HCT116 (cell line): Measurements from ENCODE around the gene USP7. TPM values are rescaled to one million over a fixed set of nuclear protein-coding genes. Genes with fewer than 3 reads are reported as not detected.

ENCODE experiments used
- ATAC-seq: fragments of 200-7000 bp; cut with Tn5 transposase; 2 replicates; pipeline ENCODE4 v1.9.1; 2020; ENCODE audit warnings: mild to moderate bottlenecking, moderate library complexity
- BruUV-seq: library from RNA; stranded (reverse); fragments of 400-500 nt; replicated peaks from 2 replicates; lab custom pipeline; 2021; lab: Mats Ljungman, UMichigan
- CTCF ChIA-PET: fragments of 300-600 bp; sonication (Branson Sonifier 250); formaldehyde crosslinking; loops from one replicate; lab custom pipeline; 2021; ENCODE audit warnings: antibody characterized with exemption; lab: Charles Lee
- POLR2A ChIA-PET: fragments of 300-600, 350-600 bp; sonication (Branson Sonifier 250); formaldehyde crosslinking; loops from one replicate; lab custom pipeline; 2021; ENCODE audit warnings: antibody characterized with exemption; lab: Charles Lee
- RAD21 ChIA-PET, 2 experiments: fragments of 300-600 bp; sonication (Branson Sonifier 250); formaldehyde crosslinking; loops; one replicate each; lab custom pipeline; 2023; ENCODE audit warnings: low total read pairs in 2 of 2; ENCODE audit not compliant: uncharacterized antibody in 2 of 2, unreplicated experiment in 2 of 2, low non-redundant PET in 1 of 2; lab: Charles Lee
- DNase-seq: peaks from one replicate; pipeline ENCODE4 v3.0.0-alpha.2; 2010; ENCODE audit warnings: low read depth, low spot score
- H2AFZ ChIP-seq: fragments of 200-600 bp; shearing (Covaris generic), sonication (generic); 2 replicates; pipeline ENCODE4 v1.6.1; 2017; ENCODE audit warnings: low read depth, mixed run types, mixed read lengths, antibody characterized with exemption, low read length; ENCODE audit not compliant: poor library complexity, severe bottlenecking
- H3K27ac ChIP-seq: 2 replicates; pipeline ENCODE4 v1.5.1; 2012; ENCODE audit warnings: low read depth, low read length
- H3K27me3 ChIP-seq: fragments of 200-600 bp; sonication (generic); 2 replicates; pipeline ENCODE4 v1.6.1; 2016; ENCODE audit warnings: mixed run types, low read length, mixed read lengths; ENCODE audit not compliant: insufficient read depth
- H3K36me3 ChIP-seq, 2 experiments: fragments of 200-500 bp in 1 of 2; fragments of 200-600 bp in 1 of 2; sonication (Bioruptor generic) in 1 of 2; sonication (generic) in 1 of 2; 2 replicates each; pipeline versions ENCODE4 v1.5.1 to v1.6.1; 2014 to 2016; ENCODE audit warnings: low read length in 2 of 2, inconsistent platforms in 1 of 2, mixed read lengths in 1 of 2, mixed run types in 1 of 2; ENCODE audit not compliant: insufficient read depth in 2 of 2, control insufficient read depth in 1 of 2
- H3K4me1 ChIP-seq, 2 experiments: fragments of 200-600 bp in 1 of 2; sonication (generic) in 1 of 2; 2 replicates each; pipeline versions ENCODE4 v1.5.1 to v1.6.1; 2012 to 2017; ENCODE audit warnings: low read length in 2 of 2, inconsistent platforms in 1 of 2, mild to moderate bottlenecking in 1 of 2, mixed read lengths in 1 of 2, mixed run types in 1 of 2, moderate library complexity in 1 of 2; ENCODE audit not compliant: insufficient read depth in 2 of 2, control insufficient read depth in 1 of 2
- H3K4me2 ChIP-seq: fragments of 200-600 bp; sonication (generic); 2 replicates; pipeline ENCODE4 v1.6.1; 2017; ENCODE audit warnings: mixed run types, low read length, mixed read lengths
- H3K4me3 ChIP-seq, 2 experiments: fragments of 200-600 bp in 1 of 2; sonication (generic) in 1 of 2; replicated peaks in 1 of 2; 2 replicates each; pipeline ENCODE4 v1.5.1; 2011 to 2016; ENCODE audit warnings: low read length in 2 of 2, control low read depth in 1 of 2, low read depth in 1 of 2, mild to moderate bottlenecking in 1 of 2, mixed read lengths in 1 of 2, mixed run types in 1 of 2
- H3K79me2 ChIP-seq: fragments of 200-600 bp; sonication (generic); 2 replicates; pipeline ENCODE4 v1.6.1; 2017; ENCODE audit warnings: mild to moderate bottlenecking, mixed run types, low read length, moderate library complexity, mixed read lengths; ENCODE audit not compliant: insufficient read depth
- H3K9ac ChIP-seq: fragments of 200-600 bp; sonication (generic); 2 replicates; pipeline ENCODE4 v1.6.1; 2016; ENCODE audit warnings: low read length, mixed read lengths
- H3K9me2 ChIP-seq: fragments of 200-600 bp; sonication (generic), shearing (Covaris generic); 2 replicates; pipeline ENCODE4 v1.6.1; 2017; ENCODE audit warnings: mixed run types, mild to moderate bottlenecking, moderate library complexity; ENCODE audit not compliant: insufficient read depth
- H3K9me3 ChIP-seq, 2 experiments: fragments of 200-500 bp in 1 of 2; fragments of 200-600 bp in 1 of 2; sonication (Bioruptor generic) in 1 of 2; sonication (generic) in 1 of 2; 2 replicates each; pipeline ENCODE4 v1.6.1; 2014 to 2017; ENCODE audit warnings: low read length in 2 of 2, mixed read lengths in 2 of 2, inconsistent platforms in 1 of 2, low read depth in 1 of 2, mild to moderate bottlenecking in 1 of 2, mixed run types in 1 of 2, moderate library complexity in 1 of 2; ENCODE audit not compliant: control insufficient read depth in 1 of 2, insufficient read depth in 1 of 2
- H4K20me1 ChIP-seq: fragments of 200-600 bp; sonication (generic), shearing (Covaris generic); 2 replicates; pipeline ENCODE4 v1.6.1; 2017; ENCODE audit warnings: mixed run types, mild to moderate bottlenecking, moderate library complexity; ENCODE audit not compliant: insufficient read depth
- CBX3 ChIP-seq: IDR thresholded peaks from 2 replicates; pipeline ENCODE4 v1.6.1; 2012; ENCODE audit warnings: low read depth
- EGR1 ChIP-seq: IDR thresholded peaks from 2 replicates; pipeline ENCODE4 v1.6.1; 2012; ENCODE audit warnings: low read depth
- ELF1 ChIP-seq: IDR thresholded peaks from 2 replicates; pipeline ENCODE4 v1.6.1; 2012; ENCODE audit warnings: low read depth, borderline replicate concordance
- EZH2 ChIP-seq: fragments of 200-600 bp; sonication (generic); IDR thresholded peaks from 2 replicates; pipeline ENCODE4 v1.6.1; 2017; ENCODE audit warnings: antibody characterized with exemption, mixed run types
- EZH2phosphoT487 ChIP-seq: fragments of 200-600 bp; IDR thresholded peaks from 2 replicates; pipeline ENCODE4 v1.6.1; 2018; ENCODE audit warnings: antibody characterized with exemption, borderline replicate concordance
- FOSL1 ChIP-seq: IDR thresholded peaks from 2 replicates; pipeline ENCODE4 v1.6.1; 2012; ENCODE audit warnings: low read depth
- JUND ChIP-seq: IDR thresholded peaks from 2 replicates; pipeline ENCODE4 v1.6.1; 2012
- RAD21 ChIP-seq: IDR thresholded peaks from 2 replicates; pipeline ENCODE4 v1.6.1; 2012; ENCODE audit warnings: low read depth, mild to moderate bottlenecking
- SRF ChIP-seq: IDR thresholded peaks from 2 replicates; pipeline ENCODE4 v1.6.1; 2012; ENCODE audit warnings: low read depth
- ZFX ChIP-seq: fragments of 450-650 bp; IDR thresholded peaks from 2 replicates; pipeline ENCODE4 v1.6.1; 2017
- ZNF274 ChIP-seq: fragments of 200-500 bp; sonication (Bioruptor generic); IDR thresholded peaks from 2 replicates; pipeline ENCODE4 v1.6.1; 2014; ENCODE audit warnings: mild to moderate bottlenecking, low read depth, low read length, inconsistent platforms
- intact Hi-C: fragments of 100-400 bp; cut with micrococcal nuclease; formaldehyde crosslinking; loops from 2 replicates; pipeline ENCODE4 v1.10.0; 2022
- total RNA-seq: library from RNA; stranded (reverse); gene quantifications from one replicate; pipeline ENCODE4 v1.2.1, GENCODE V29; 2021; ENCODE audit not compliant: unreplicated experiment
- TF ChIP-seq, protein P1 (sequence below): IDR thresholded peaks from 2 replicates; pipeline ENCODE4 v1.6.1; 2012; ENCODE audit warnings: low read depth
- TF ChIP-seq, protein P2 (sequence below): IDR thresholded peaks from 2 replicates; pipeline ENCODE4 v1.6.1; 2012
- TF ChIP-seq, protein P3 (sequence below), 3 experiments: fragments of 200-600 bp in 1 of 3; sonication (generic) in 1 of 3; IDR thresholded peaks in 2 of 3; conservative IDR thresholded peaks in 1 of 3; 2 replicates each; pipeline ENCODE4 v1.5.1; 2012 to 2017; ENCODE audit warnings: low read depth in 2 of 3, low read length in 2 of 3, antibody characterized with exemption in 1 of 3, borderline replicate concordance in 1 of 3, control low read depth in 1 of 3, mild to moderate bottlenecking in 1 of 3, mixed read lengths in 1 of 3, mixed run types in 1 of 3, moderate library complexity in 1 of 3; ENCODE audit not compliant: insufficient read depth in 1 of 3

The USP7 gene
- total RNA-seq, 1 experiment from 2014 or later, result 154 TPM

DNA sequence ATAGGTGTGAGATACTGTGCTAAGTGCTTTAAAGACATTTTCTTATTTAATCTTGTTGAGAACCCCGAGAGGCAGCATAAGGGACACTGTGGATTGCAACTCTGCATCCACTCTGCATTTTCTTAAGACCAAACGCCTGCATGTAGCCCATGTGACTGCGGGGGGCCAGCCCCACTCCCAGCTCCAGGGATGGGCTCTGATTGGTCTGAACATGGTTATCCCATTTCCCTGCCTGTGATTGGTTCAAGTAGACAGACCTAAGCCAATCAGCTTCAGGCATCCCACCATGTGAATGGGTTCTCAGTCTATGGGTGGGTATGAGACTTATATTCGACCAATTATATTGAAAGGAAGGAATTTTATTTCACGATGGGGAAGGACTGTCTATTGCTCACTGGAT, 33.2 kb upstream of the USP7 start (continued):
- TF ChIP-seq, protein P1, sequence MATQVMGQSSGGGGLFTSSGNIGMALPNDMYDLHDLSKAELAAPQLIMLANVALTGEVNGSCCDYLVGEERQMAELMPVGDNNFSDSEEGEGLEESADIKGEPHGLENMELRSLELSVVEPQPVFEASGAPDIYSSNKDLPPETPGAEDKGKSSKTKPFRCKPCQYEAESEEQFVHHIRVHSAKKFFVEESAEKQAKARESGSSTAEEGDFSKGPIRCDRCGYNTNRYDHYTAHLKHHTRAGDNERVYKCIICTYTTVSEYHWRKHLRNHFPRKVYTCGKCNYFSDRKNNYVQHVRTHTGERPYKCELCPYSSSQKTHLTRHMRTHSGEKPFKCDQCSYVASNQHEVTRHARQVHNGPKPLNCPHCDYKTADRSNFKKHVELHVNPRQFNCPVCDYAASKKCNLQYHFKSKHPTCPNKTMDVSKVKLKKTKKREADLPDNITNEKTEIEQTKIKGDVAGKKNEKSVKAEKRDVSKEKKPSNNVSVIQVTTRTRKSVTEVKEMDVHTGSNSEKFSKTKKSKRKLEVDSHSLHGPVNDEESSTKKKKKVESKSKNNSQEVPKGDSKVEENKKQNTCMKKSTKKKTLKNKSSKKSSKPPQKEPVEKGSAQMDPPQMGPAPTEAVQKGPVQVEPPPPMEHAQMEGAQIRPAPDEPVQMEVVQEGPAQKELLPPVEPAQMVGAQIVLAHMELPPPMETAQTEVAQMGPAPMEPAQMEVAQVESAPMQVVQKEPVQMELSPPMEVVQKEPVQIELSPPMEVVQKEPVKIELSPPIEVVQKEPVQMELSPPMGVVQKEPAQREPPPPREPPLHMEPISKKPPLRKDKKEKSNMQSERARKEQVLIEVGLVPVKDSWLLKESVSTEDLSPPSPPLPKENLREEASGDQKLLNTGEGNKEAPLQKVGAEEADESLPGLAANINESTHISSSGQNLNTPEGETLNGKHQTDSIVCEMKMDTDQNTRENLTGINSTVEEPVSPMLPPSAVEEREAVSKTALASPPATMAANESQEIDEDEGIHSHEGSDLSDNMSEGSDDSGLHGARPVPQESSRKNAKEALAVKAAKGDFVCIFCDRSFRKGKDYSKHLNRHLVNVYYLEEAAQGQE, result no peak
- TF ChIP-seq FOSL1, result no peak
- no peak for TF ChIP-seq ELF1

DNA sequence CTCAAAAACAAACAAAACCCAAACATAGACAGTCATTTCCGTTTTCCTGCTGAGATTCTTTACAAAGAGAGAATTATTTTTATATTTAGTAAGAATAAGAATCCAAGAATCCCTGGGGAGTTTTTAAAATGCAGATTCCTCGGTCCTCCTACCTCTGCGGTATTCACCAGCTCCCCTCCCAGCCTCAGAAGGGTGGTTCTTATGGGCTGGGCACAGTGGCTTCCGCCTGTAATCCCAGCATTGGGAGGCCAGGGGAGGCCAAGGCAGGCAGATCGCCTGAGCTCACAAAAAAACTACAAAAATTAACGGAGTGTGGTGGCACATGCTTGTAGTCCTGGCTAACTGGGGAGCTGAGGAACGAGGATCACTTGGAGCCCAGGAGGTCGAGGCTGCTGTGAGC, 26.7 kb upstream of the USP7 start:
- H3K4me1 ChIP-seq, result peaks cover 9 to 21% of the 10 kb centered on the region in 2 experiments; a peak in 3 of 4 replicates
- no peaks in the 10 kb centered on the region for H4K20me1 ChIP-seq
- POLR2A ChIA-PET, result no interaction called here
- no peak overlapping the region for H3K27ac ChIP-seq
- no peak for DNase-seq
- no peak overlapping the region for H3K9ac ChIP-seq
- H3K9me3 ChIP-seq, result no peaks in the 10 kb centered on the region
- H3K27me3 ChIP-seq, result no peaks in the 10 kb centered on the region
- ATAC-seq, result no peak
- RAD21 ChIA-PET, result no interaction called here
- intact Hi-C loops, result no loop called here
- H2AFZ ChIP-seq, result no peak overlapping the region
- CTCF ChIA-PET, result no interaction called here
- no peaks in the 10 kb centered on the region for H3K36me3 ChIP-seq
- no peak for TF ChIP-seq EZH2
- no peak for TF ChIP-seq JUND
- TF ChIP-seq ZFX, result no peak
- TF ChIP-seq ZNF274, result no peak
- TF ChIP-seq, protein P2, sequence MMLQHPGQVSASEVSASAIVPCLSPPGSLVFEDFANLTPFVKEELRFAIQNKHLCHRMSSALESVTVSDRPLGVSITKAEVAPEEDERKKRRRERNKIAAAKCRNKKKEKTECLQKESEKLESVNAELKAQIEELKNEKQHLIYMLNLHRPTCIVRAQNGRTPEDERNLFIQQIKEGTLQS, result no peak
- TF ChIP-seq SRF, result no peak
- TF ChIP-seq, protein P1, result no peak
- TF ChIP-seq EZH2phosphoT487, result no peak
- no peak for TF ChIP-seq EGR1
- TF ChIP-seq FOSL1, result no peak
- TF ChIP-seq, protein P3, sequence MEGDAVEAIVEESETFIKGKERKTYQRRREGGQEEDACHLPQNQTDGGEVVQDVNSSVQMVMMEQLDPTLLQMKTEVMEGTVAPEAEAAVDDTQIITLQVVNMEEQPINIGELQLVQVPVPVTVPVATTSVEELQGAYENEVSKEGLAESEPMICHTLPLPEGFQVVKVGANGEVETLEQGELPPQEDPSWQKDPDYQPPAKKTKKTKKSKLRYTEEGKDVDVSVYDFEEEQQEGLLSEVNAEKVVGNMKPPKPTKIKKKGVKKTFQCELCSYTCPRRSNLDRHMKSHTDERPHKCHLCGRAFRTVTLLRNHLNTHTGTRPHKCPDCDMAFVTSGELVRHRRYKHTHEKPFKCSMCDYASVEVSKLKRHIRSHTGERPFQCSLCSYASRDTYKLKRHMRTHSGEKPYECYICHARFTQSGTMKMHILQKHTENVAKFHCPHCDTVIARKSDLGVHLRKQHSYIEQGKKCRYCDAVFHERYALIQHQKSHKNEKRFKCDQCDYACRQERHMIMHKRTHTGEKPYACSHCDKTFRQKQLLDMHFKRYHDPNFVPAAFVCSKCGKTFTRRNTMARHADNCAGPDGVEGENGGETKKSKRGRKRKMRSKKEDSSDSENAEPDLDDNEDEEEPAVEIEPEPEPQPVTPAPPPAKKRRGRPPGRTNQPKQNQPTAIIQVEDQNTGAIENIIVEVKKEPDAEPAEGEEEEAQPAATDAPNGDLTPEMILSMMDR (IDR thresholded peaks at IDR 0.05 in 2 of 3, conservative IDR thresholded peaks at IDR 0.05 in 1 of 3; ENCODE audit: borderline replicate concordance in 1 of 3, insufficient read depth in 1 of 3, low read depth in 2 of 3, low read length in 2 of 3), result no peak
- TF ChIP-seq RAD21, result no peak
- no peak for TF ChIP-seq CBX3
- H3K4me3 ChIP-seq, result no peak overlapping the region
- no TSS peak for BruUV-seq
- no peaks in the 10 kb centered on the region for H3K9me2 ChIP-seq
- H3K4me2 ChIP-seq, result no peak overlapping the region
- H3K79me2 ChIP-seq, result no peaks in the 10 kb centered on the region
